ENCODE measurements around the gene LIMCH1. TPM values are rescaled to one million over a fixed set of nuclear protein-coding genes. Genes with fewer than 3 reads are reported as not detected.

LIMCH1 gene
- total and polyA plus RNA-seq, 3 donors from 2014 or later, result 14.0 to 20.9 (median 18.6) TPM

DNA sequence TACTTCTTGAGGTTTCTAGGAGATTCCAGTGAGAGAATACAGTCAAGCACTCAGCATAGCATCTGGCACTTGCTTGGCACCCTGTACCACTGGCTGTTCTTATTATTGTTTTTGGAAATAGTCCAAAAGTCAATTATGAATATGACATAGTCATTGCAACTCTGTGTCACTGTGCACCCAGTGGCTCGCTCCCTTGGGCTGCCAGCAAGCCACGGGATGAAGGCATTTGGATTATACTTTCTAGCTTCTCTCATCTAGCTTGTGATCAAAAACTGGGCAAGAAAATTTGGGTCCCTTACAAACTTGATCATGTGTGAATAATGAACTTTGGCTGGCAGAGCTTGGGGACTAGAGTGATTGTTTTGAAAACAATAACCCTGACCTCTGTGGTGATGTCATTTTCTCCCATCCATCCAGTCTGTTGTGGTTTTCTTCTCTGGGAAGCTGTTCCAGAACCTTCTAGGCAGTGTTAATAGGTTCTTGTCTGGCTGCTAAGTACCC, 32.7 kb upstream of the LIMCH1 start:
- TF ChIP-seq, protein P1, sequence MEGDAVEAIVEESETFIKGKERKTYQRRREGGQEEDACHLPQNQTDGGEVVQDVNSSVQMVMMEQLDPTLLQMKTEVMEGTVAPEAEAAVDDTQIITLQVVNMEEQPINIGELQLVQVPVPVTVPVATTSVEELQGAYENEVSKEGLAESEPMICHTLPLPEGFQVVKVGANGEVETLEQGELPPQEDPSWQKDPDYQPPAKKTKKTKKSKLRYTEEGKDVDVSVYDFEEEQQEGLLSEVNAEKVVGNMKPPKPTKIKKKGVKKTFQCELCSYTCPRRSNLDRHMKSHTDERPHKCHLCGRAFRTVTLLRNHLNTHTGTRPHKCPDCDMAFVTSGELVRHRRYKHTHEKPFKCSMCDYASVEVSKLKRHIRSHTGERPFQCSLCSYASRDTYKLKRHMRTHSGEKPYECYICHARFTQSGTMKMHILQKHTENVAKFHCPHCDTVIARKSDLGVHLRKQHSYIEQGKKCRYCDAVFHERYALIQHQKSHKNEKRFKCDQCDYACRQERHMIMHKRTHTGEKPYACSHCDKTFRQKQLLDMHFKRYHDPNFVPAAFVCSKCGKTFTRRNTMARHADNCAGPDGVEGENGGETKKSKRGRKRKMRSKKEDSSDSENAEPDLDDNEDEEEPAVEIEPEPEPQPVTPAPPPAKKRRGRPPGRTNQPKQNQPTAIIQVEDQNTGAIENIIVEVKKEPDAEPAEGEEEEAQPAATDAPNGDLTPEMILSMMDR (IDR thresholded peaks at IDR 0.05), result no peak
- no peak for TF ChIP-seq POLR2A (IDR thresholded peaks at IDR 0.05)
- Histone ChIP-seq H3K27me3 (no peaks in the 10 kb centered on the region), H3K27ac (no peak overlapping the region), H3K4me3 (no peak overlapping the region), H3K4me1 (no peaks in the 10 kb centered on the region), H3K36me3 (ENCODE audit: low read depth, missing control alignments) (no peaks in the 10 kb centered on the region), H3K9me3 (no peaks in the 10 kb centered on the region)
- 92 to 100% methylated on average over 2 of the region's 2 CpGs for WGBS, 2 donors
- intact Hi-C loops (cut with DNase I; ENCODE audit: low total_unique reads), result no loop called here
- no peak for DNase-seq

DNA sequence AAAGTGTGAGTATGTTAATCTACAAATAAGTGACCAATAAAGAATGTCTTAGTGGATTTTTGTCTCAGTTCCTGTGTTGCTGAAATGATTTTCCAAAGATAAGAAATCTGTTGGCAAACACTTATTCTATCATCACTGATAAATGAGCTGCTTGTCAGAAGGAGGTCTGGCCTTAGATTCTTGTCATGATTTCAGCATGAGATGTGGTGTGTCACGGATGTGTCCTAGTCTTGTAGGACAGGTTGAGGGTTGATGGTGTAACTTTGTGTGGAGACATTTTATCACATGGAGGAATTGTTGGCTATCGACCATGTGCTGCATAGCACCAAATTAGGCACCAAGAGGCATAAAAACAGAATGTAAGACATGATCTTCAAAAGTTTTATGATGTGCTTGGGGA, 31.8 kb upstream of the LIMCH1 start:
- H3K9me3 ChIP-seq, result no peaks in the 10 kb centered on the region
- no peaks in the 10 kb centered on the region for H3K36me3 ChIP-seq (ENCODE audit: low read depth, missing control alignments)
- H3K27ac ChIP-seq, result no peak overlapping the region
- no peak for DNase-seq
- H3K4me1 ChIP-seq, result no peaks in the 10 kb centered on the region
- intact Hi-C loops (cut with DNase I; ENCODE audit: low total_unique reads), result no loop called here
- no peak for TF ChIP-seq POLR2A (IDR thresholded peaks at IDR 0.05)
- TF ChIP-seq, protein P1 (IDR thresholded peaks at IDR 0.05), result no peak
- 88 to 90% methylated on average over 2 of the region's 2 CpGs for WGBS, 2 donors
- no peak overlapping the region for H3K4me3 ChIP-seq
- H3K27me3 ChIP-seq, result no peaks in the 10 kb centered on the region

DNA sequence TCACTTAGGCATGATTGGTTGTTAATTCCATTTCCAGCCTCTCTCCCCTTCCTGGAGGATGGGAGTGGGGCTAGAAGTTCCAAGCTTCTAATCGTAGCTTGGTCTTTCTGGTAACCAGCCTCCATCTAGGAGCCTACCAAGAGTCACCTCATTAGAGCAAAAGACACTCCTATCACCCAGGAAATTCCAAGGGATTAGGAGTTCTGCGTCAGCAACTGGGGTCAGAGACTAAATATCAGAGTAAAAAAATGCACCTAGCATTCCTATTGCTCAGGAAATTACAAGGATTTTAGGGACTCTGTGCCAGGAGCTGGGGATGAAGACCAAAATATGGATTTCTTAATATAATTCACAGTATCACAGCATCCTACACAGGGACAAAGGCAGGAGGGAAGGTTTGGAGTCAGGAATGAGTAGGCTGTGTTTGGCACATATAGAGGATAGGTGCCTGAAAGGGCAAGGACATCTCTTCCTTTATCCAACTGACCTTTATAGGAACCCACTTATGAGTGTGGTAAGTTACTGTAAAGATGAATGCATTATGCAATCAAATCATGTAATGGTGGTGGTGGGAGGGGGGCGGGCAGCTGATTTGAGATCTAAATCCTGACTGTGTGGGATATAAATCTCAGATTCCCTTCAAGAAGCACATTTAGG, 30.5 kb upstream of the LIMCH1 start:
- WGBS, 2 donors, result 88 to 89% methylated on average over 3 of the region's 3 CpGs
- H3K4me3 ChIP-seq, result no peak overlapping the region
- no peaks in the 10 kb centered on the region for H3K9me3 ChIP-seq
- no peak for DNase-seq
- intact Hi-C loops (cut with DNase I; ENCODE audit: low total_unique reads), result no loop called here
- H3K27ac ChIP-seq, result no peak overlapping the region
- no peaks in the 10 kb centered on the region for H3K36me3 ChIP-seq (ENCODE audit: low read depth, missing control alignments)
- no peaks in the 10 kb centered on the region for H3K4me1 ChIP-seq
- no peak for TF ChIP-seq POLR2A (IDR thresholded peaks at IDR 0.05)
- TF ChIP-seq, protein P1 (IDR thresholded peaks at IDR 0.05), result no peak
- H3K27me3 ChIP-seq, result no peaks in the 10 kb centered on the region

DNA sequence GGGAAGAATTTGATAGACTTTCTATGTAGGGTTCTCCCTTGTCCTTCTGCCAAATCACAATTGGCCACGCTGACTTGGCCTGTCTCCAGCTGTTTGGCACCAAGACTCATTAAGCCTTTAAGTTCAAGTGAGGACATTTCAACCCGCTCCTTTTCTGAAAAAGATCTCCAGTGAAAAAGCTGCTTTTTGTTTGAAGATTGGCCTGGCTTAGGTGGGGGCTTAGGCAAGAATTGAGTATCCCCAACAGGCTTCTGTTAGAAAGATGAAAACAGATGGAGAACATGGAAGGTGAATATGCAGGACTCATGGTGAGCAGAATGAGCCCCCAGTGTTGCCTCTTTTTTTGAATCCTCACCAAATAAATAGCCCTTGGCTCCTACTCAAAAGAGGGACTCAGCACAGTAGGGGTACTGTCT, 28.5 kb upstream of the LIMCH1 start:
- Histone ChIP-seq H3K27me3 (no peaks in the 10 kb centered on the region), H3K4me1 (no peaks in the 10 kb centered on the region), H3K36me3 (ENCODE audit: low read depth, missing control alignments) (no peaks in the 10 kb centered on the region), H3K4me3 (no peak overlapping the region), H3K9me3 (no peaks in the 10 kb centered on the region), H3K27ac (no peak overlapping the region)
- no peak for DNase-seq
- intact Hi-C loops (cut with DNase I; ENCODE audit: low total_unique reads), result no loop called here
- WGBS, 2 donors, result 63 to 90% methylated on average over 2 of the region's 2 CpGs
- TF ChIP-seq POLR2A (IDR thresholded peaks at IDR 0.05), result no peak
- TF ChIP-seq, protein P1 (IDR thresholded peaks at IDR 0.05), result no peak

DNA sequence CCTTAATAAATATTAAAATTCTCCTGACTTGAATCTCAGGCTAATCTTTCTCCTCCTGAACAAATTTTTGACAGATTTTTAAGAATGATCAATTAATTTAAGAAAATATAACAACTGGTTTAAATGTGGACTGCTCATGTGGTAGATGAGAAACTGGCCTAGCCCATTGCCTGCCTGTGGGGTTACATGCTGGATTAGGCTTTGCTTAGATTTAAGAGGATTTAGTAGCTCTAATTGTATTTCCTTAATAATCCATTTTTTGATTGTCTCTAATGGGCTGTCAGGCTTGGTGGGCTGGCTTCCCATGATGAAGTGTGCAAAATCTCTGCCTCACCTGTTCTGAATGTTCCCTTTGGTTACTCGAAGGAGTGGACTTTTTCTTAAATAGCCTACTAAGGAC, 27.8 kb upstream of the LIMCH1 start:
- DNase-seq, result no peak
- H3K4me3 ChIP-seq, result no peak overlapping the region
- no peaks in the 10 kb centered on the region for H3K4me1 ChIP-seq
- no peaks in the 10 kb centered on the region for H3K9me3 ChIP-seq
- H3K27me3 ChIP-seq, result no peaks in the 10 kb centered on the region
- WGBS, 2 donors, result 96 to 98% methylated on average over 1 of the region's 1 CpG
- H3K36me3 ChIP-seq (ENCODE audit: low read depth, missing control alignments), result no peaks in the 10 kb centered on the region
- no peak overlapping the region for H3K27ac ChIP-seq
- TF ChIP-seq, protein P1 (IDR thresholded peaks at IDR 0.05), result no peak
- no peak for TF ChIP-seq POLR2A (IDR thresholded peaks at IDR 0.05)
- intact Hi-C loops (cut with DNase I; ENCODE audit: low total_unique reads), result no loop called here

Data from testis (tissue), 3 donors.